ENCODE results near the gene SEPHS2. TPM values are rescaled to one million over a fixed set of nuclear protein-coding genes. Genes with fewer than 3 reads are reported as not detected.

Gene SEPHS2
- total and polyA plus RNA-seq, 2 donors (not counting 3 experiments of a cell fraction or from before 2014, with no cell fraction given): 22.9 to 32.8 TPM

DNA sequence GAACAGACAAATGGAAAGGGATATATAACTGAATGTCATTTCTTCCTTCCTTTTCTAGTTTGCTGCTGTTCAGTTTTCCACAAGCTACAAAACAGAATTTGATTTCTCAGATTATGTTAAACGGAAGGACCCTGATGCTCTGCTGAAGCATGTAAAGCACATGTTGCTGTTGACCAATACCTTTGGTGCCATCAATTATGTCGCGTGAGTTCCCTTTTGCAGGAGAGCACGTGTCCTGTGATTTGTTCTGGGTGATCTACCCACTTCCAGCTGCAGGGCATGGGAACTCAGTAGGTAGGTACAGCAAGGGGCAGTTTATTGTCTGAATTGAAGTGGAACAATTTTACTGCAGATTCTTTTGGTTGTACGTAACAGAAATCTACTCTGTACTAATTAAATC is 35.7 kb upstream of the SEPHS2 start:
- H3K79me2 ChIP-seq (ENCODE audit: control insufficient read depth, insufficient read depth, low read length): no peaks in the 10 kb centered on the region
- CTCF ChIA-PET: no interaction called here
- no TSS peak for BruUV-seq (replicated peaks)
- POLR2A ChIA-PET: no interaction called here
- intact Hi-C loops (cut with micrococcal nuclease): no loop called here
- no peak overlapping the region for H2AFZ ChIP-seq (ENCODE audit: low read depth, low read length)
- no peaks in the 10 kb centered on the region for H3K9me3 ChIP-seq (replicated peaks; ENCODE audit: control insufficient read depth, insufficient read depth, low read length)
- peaks cover 0 to 5% of the 10 kb centered on the region in 2 experiments for H3K27me3 ChIP-seq (ENCODE audit: control insufficient read depth in 2 of 2, insufficient read depth in 2 of 2, low read length in 2 of 2)
- H3K4me2 ChIP-seq (ENCODE audit: insufficient read depth, low read length): no peak overlapping the region
- no peaks in the 10 kb centered on the region for H3K36me3 ChIP-seq (ENCODE audit: control insufficient read depth in 2 of 2, extremely low read depth in 1 of 2, insufficient read depth in 2 of 2, low read length in 2 of 2)
- no peak overlapping the region for H3K9ac ChIP-seq (replicated peaks; ENCODE audit: extremely low read depth, insufficient read depth, low read length)
- no peak for FAIRE-seq
- TF ChIP-seq POLR2AphosphoS5 (IDR thresholded peaks at IDR 0.05; ENCODE audit: insufficient read depth, low read depth, low read length) (no peak), JUN (IDR thresholded peaks at IDR 0.05; ENCODE audit: borderline replicate concordance, insufficient read depth, insufficient read length, low read depth) (no peak), GATA2 (IDR thresholded peaks at IDR 0.05; ENCODE audit: insufficient read depth, insufficient read length, low read depth, low read length) (no peak), FOS (IDR thresholded peaks at IDR 0.05; ENCODE audit: borderline replicate concordance, insufficient read depth, low read length) (no peak), POLR2A (IDR thresholded peaks at IDR 0.05; ENCODE audit: low read depth, low read length) (no peak), EZH2 (IDR thresholded peaks at IDR 0.05; ENCODE audit: borderline replicate concordance, low read depth, low read length, severe bottlenecking) (no peak), MYC (IDR thresholded peaks at IDR 0.05; ENCODE audit: low read depth, low read length) (no peak)
- TF ChIP-seq, protein P1, sequence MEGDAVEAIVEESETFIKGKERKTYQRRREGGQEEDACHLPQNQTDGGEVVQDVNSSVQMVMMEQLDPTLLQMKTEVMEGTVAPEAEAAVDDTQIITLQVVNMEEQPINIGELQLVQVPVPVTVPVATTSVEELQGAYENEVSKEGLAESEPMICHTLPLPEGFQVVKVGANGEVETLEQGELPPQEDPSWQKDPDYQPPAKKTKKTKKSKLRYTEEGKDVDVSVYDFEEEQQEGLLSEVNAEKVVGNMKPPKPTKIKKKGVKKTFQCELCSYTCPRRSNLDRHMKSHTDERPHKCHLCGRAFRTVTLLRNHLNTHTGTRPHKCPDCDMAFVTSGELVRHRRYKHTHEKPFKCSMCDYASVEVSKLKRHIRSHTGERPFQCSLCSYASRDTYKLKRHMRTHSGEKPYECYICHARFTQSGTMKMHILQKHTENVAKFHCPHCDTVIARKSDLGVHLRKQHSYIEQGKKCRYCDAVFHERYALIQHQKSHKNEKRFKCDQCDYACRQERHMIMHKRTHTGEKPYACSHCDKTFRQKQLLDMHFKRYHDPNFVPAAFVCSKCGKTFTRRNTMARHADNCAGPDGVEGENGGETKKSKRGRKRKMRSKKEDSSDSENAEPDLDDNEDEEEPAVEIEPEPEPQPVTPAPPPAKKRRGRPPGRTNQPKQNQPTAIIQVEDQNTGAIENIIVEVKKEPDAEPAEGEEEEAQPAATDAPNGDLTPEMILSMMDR (IDR thresholded peaks at IDR 0.05; ENCODE audit: extremely low read depth in 1 of 2, insufficient read depth in 1 of 2, low read depth in 1 of 2, low read length in 2 of 2): no peak
- TF ChIP-seq, protein P2, sequence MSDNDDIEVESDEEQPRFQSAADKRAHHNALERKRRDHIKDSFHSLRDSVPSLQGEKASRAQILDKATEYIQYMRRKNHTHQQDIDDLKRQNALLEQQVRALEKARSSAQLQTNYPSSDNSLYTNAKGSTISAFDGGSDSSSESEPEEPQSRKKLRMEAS (IDR thresholded peaks at IDR 0.05; ENCODE audit: insufficient read depth, insufficient read length): no peak
- H3K27ac ChIP-seq (ENCODE audit: insufficient read depth, low read depth, low read length): no peak overlapping the region
- H3K9me1 ChIP-seq (replicated peaks; ENCODE audit: control insufficient read depth, extremely low read depth, insufficient read depth, low read length): no peaks in the 10 kb centered on the region
- H3K4me3 ChIP-seq (replicated peaks in 1 of 3; ENCODE audit: insufficient read depth in 1 of 3, low read depth in 1 of 3, low read length in 3 of 3): no peak overlapping the region
- no peaks in the 10 kb centered on the region for H4K20me1 ChIP-seq (replicated peaks; ENCODE audit: control insufficient read depth, extremely low read depth, insufficient read depth, low read length)
- dilution Hi-C loops (cut with MboI; ENCODE audit: extremely low pct_ligation_motif_present, low sequenced_read_pairs): no loop called here
- DNase-seq (ENCODE audit: low read depth, low spot score): no peak
- peaks cover 7% of the 10 kb centered on the region for H3K4me1 ChIP-seq (ENCODE audit: control insufficient read depth, extremely low read depth, insufficient read depth, low read length)
